HG02852 (cell line): ENCODE data around the gene ZNF862.
A peak's percentile ranks its signal among the peaks of the same experiment; 100 is the strongest.

Experiments used
- ATAC-seq: cut with Tn5 transposase; IDR thresholded peaks from one replicate; pipeline ENCODE4 v1.9.1; 2021; ENCODE audit warnings: mild to moderate bottlenecking, moderate library complexity; ENCODE audit not compliant: unreplicated experiment

ZNF862 gene

DNA sequence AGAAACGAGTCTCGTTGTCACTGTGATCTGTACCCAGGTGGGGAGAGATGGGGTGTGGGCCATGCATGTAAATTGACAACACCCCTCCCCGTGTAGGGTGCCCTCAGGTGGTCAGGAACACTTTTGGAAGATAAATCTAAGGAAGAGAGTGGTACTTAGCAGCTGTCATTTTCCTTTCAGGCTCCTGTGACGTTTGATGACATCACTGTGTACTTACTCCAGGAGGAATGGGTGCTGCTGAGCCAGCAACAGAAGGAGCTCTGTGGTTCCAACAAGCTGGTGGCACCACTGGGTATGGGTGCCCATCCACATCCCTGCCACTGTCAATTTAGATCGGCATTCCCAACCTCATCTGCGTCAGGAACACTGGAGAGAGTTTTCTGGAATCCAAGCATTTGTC lies 6.3 kb downstream of the ZNF862 start:
- ATAC-seq: no peak

- no peak for ATAC-seq
Observed at GRCh38 chr7:149845257-149845980, 7.2 kb downstream of the ZNF862 start.

- no peak for ATAC-seq
Observed at GRCh38 chr7:149846021-149846420, 7.8 kb downstream of the ZNF862 start.

DNA sequence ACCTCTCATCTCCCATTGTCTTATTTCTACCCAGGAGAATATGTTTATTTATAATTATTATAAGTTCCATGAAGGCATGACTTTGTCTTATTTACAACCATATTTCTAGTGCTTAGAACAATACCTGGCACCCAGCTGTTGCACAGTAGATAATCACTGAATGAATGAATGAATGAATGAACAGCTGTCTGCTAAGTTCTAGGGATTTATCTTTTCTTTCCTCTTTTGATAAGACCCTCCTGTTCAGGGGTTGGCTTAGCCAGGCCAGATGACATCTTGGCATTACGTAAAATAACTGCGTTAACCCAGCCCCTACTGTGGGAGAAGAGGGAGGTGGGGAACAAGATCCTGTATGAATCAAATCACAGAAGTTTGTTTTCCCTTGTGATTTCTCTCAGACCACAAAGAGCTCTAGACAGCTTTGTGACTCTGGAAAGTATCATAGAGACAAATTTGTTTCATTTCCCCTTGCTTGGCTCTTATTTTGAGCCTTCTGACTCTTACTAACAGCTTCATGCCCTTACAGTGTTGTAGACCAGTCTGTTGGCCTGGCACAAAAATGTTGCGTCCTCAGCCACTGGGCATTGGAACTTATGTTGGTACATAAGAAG lies 8.4 kb downstream of the ZNF862 start:
- ATAC-seq: peak; percentile 79

DNA sequence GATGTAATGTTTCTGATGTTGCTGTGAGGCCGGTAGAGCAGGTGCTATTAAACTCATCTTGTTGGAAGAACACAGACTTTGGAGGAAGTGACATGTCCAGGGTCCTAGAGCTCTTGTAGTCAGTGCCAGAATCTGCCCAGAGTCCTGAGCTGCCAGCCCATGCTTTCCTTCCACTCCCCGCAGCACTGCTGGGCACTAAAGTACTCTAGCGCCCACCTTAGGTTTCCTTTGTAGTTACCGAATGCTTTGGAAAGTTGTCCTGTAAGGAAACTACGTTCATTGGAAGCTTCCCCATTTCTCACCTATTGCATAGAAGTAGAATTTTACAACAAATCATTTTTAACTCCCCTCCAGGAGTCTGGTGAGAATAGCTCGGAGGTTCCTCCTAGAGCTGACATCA lies 11.0 kb downstream of the ZNF862 start:
- ATAC-seq: no peak

GRCh38 chr7:149850007-149850594 lies 11.9 kb downstream of the ZNF862 start:
- no peak for ATAC-seq

DNA sequence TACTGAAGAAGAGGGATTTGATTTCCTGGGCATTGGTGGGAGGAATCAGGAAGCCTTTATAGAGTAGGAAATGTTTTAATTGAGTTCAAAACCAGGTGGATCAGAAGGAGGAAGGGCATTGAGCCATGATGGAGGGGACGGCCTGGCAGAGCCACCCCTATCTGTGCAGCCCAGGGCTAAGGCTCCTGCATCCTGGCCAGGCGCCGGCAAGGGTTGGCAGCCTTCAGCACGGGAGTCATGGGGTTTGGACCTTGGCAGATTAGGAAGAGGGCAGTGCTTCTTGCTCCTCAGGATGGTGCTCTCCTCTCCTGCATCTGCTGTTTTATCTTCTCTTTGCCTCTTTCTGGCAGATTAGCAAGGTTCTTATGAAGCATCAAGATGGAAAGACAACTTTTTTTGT lies 12.5 kb downstream of the ZNF862 start:
- ATAC-seq: no peak

DNA sequence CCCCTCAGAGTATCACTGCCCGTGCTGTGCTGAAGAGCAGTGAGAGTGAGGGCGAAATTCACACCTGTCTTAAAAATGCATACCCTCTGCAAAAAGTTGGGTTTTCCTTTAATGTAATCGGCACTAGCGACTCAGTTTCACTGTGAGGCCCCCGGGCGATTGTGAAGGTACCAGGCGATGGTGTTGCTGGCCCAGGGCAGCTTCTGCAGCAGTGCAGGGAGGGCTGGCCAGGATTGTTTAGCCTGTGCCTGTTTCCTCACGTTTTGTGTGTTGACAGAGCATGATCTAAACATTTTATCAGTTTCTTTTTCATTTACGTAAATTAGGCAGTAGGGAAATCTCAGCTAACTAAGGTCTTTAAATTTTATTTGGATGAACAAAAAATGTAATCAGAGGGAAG lies 13.3 kb downstream of the ZNF862 start:
- ATAC-seq: no peak

DNA sequence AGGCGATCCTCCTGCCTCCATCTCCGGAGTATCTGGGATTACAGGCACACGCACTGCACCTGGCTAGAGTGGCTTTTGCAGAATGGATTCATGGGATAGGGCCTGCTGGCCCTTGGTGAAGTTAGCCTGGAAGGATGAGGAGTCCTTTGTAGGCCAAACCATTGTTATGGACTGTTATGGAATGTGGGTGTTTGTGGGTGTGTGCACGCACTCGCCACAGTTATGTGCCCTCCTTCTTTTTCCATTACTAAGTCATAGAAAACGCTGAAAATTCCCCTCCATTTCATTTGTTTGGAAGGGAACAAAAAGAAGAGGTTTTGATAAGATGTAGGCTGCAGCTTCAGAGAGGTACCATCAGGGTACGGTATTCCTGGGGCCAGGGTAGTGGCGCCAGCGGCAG lies 15.0 kb downstream of the ZNF862 start:
- ATAC-seq: no peak

DNA sequence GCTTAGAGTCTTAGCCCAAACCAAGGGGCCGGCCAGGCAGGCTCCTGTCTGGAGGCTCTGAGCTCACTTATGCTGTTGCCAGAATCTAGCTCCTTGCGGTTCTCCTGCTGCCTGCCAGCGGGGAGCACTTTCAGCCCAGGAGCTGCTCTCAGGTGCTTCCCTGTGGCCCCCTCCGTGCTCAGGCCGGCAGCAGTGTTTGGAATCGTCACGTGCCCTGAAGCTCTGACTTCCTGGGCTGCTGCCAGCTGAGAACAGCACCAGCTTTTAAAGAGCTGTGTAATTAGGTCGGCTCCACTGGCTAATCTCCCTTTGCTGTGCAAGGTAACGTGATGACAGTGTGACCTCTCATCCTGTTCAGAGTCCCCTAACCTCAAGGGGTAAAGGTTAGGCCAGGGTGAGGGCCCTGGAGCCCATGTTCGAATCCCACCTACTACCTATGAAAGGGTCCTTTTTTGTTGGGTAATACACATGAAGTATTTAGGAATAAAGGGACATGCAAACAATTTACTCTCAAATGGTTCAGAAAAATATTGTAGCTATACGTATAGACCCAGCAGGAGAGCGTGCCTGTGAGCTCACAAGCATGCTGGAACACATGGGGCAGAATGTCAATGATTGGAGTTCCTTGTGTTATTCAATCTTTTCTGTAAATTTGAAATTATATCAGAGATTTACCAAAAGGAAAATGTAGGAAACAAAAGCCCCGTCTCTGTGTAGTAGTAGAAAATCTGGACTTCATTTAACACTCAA lies 16.6 kb downstream of the ZNF862 start:
- no peak for ATAC-seq

DNA sequence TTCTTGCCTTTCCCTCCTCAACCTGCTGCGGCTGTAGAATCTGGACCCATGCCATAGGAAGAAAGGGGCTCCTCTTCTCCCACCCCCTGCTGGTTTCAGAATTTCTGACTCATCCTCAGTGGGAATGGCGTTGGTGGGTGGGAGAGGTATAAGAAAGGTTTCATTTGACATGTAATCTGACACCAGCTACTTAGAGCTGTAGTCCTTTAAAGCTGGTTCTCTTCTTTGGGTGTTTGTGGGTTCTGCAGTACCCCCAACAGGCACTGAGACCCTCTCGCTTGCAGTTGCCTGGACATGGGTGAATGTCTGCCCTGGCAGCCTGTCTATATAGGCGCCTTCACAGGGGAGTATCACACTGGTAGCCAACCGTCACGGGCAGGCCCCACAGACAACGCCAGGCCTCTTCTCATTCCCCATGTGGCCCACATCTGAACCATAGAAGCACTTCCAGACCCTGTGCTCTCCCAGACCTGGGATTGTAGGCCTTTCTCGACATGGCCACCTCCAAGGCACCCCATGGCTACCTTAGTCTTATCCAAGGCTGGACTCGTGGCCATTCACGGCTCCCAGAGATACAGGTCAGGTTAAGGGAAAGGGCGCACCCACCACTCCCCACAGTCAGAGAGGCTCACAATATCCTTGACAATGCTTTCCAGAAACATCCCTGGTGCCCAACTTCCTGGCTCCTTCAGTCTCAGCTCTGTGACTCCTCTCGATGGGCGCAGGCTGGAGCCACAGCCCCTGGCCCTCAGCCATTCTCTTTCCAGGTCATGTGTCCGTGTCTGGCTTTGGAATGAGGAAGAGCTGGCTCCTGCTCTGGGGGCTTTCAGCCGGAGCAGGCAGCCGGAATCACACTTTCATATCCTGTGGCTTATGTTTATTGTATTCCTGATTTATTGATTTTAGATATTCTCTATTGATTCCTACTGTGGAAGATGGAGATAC lies 17.5 kb downstream of the ZNF862 start:
- ATAC-seq: no peak

- no peak for ATAC-seq
Observed at GRCh38 chr7:149856583-149856982, 18.4 kb downstream of the ZNF862 start.

DNA sequence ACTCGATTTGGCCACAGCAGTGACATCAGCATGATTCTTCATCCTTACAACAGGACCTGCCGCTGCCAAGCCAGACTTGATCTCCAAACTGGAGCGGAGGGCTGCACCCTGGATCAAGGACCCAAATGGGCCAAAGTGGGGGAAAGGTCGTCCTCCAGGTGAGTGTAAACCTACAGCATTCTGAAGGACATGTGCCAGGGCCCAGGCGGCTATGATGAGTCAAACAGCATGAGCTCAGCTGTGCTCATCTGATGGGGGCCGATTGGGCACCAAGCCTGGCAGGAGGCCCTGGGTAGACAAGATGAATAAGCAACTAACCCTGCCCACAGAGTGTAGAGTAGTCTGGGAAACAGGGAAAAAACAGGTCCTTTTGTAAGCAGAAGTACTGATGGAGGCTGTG lies 21.2 kb downstream of the ZNF862 start:
- ATAC-seq: no peak

DNA sequence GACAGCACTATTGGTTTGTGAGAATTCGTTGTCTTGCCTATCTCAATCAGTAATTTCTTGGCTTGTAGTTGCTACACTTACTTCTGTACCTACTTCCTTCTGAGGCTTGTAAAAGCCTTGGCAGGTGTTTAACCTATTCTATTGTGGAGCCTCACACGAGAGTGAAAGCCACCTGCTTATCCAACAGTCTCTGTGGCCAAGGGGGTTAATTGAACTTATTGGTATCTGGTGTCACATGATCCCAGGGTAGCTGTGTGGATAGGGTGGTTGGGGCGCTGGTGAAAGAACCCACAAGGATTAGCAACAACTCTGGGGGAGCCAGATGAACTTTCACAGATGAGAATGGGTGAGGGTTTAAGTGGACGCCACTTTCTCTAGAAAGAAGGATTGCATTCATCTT lies 21.7 kb downstream of the ZNF862 start:
- ATAC-seq: no peak

DNA sequence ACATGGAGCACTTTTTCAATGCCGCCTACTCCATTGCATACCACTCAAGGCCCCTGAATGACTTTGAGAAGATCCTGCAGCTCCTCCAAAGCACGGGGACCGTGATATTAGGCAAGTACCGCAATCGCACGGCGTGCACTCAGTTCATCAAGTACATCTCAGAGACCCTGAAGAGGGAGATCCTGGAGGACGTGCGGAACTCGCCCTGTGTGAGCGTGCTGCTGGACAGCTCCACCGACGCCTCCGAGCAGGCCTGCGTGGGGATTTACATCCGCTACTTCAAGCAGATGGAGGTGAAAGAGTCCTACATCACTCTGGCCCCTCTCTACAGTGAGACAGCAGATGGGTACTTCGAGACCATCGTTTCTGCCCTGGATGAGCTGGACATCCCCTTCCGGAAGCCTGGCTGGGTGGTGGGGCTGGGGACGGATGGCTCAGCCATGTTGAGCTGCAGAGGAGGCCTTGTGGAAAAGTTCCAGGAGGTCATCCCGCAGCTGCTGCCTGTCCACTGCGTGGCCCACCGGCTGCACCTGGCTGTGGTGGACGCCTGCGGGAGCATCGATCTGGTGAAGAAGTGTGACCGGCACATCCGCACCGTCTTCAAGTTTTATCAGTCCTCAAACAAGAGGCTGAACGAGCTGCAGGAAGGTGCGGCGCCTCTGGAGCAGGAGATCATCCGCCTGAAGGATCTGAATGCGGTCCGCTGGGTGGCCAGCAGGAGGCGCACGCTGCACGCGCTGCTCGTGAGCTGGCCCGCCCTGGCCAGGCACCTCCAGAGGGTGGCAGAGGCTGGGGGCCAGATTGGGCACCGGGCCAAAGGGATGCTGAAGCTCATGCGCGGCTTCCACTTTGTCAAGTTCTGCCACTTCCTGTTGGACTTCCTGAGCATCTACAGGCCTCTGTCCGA lies 22.9 kb downstream of the ZNF862 start:
- no peak for ATAC-seq

DNA sequence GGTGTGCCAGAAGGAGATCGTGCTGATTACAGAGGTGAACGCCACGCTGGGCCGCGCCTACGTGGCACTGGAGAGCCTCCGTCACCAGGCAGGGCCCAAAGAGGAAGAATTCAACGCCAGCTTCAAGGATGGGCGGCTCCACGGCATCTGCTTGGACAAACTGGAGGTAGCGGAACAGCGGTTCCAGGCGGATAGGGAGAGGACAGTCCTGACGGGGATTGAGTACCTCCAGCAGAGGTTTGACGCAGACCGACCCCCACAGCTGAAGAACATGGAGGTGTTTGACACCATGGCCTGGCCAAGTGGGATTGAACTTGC lies 23.5 kb downstream of the ZNF862 start:
- no peak for ATAC-seq

GRCh38 chr7:149862156-149862555 lies 24.0 kb downstream of the ZNF862 start:
- ATAC-seq: no peak

DNA sequence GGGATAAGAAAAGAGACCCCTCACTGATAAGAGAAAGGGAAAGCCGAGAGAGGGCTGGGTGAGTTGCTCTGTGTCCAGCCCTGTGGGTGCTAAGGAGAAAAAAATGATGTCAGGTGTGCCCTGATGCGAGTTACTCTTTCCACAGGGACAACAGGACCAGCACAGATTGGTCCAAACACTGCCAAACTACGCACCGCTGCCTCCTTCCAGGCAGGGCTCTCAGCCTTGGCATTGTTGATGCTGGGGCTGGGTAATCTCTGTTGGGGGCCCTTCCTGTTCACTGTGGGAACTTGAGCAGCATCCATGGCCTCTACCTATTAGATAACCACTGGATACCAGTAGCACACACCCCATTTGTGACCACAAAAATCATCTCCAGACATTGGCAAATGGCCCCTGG lies 25.3 kb downstream of the ZNF862 start:
- no peak for ATAC-seq

- no peak for ATAC-seq
Observed at GRCh38 chr7:149864023-149864422, 25.8 kb downstream of the ZNF862 start.

- ATAC-seq: no peak
Observed at GRCh38 chr7:149864751-149865150, 26.6 kb downstream of the ZNF862 start.
